Gastroesophageal sphincter (tissue), 3 donors: ENCODE data around the gene ACACB.

Source experiments
- CTCF ChIP-seq, 4 experiments: fragments of 200-600 bp in 2 of 4; fragments of 450-650 bp in 2 of 4; sonication (generic) in 1 of 4; IDR thresholded peaks; one replicate each; pipeline ENCODE4 v1.5.1; 2017 to 2019; ENCODE audit warnings: antibody characterized with exemption in 4 of 4, mild to moderate bottlenecking in 2 of 4, moderate library complexity in 2 of 4
- EP300 ChIP-seq: sonication (generic); formaldehyde crosslinking; IDR thresholded peaks from one replicate; pipeline ENCODE4 v1.6.1; 2017; ENCODE audit warnings: antibody characterized with exemption, mild to moderate bottlenecking
- POLR2A ChIP-seq, 2 donors: fragments of 450-650 bp; IDR thresholded peaks; one replicate each; pipeline ENCODE4 v1.6.1; 2017; ENCODE audit warnings: antibody characterized with exemption in 2 of 2, mild to moderate bottlenecking in 2 of 2, moderate library complexity in 1 of 2

GRCh38 chr12:109276160-109276559, 159.8 kb downstream of the ACACB start:
- TF ChIP-seq CTCF (IDR thresholded peaks at IDR 0.05), result no peak
- TF ChIP-seq POLR2A (IDR thresholded peaks at IDR 0.05), result no peak
- TF ChIP-seq EP300, result no peak
